Heart left ventricle (tissue), 13 donors: ENCODE data around the gene GSK3B.

Experiments used
- CTCF ChIP-seq, 12 donors: fragments of 200-600 bp; sonication (generic) in 4 of 12; IDR thresholded peaks; one replicate each; pipeline versions ENCODE4 v1.5.0 to v1.8.0; 2018 to 2022; ENCODE audit warnings: antibody characterized with exemption in 12 of 12, mild to moderate bottlenecking in 5 of 12
- POLR2A ChIP-seq, 2 donors: fragments of 450-650 bp; IDR thresholded peaks; one replicate each; pipeline ENCODE4 v1.6.1; 2017; ENCODE audit warnings: antibody characterized with exemption in 2 of 2, mild to moderate bottlenecking in 2 of 2, moderate library complexity in 2 of 2
- donor health status: ischemic (EF 13 %, LVEDD 7.1; RV severe dilation, severe dysfunction).
- donor health status: DM: no; HTN: yes; CAD: no.
- donor health status: DM: no; HTN: no; CAD: no.
- donor health status: ischemic (EF 25% LVEDD 6.9; RV normal size, moderate dysfunction).
- donor health status: ischemic (EF 25% LVEDD 5.7; RV mildly dilated, moderate dysfunction).
- donor health status: ischemic (EF 35%, LVEDD 5.7; RV mildly dilated, moderate dysfunction).
- donor health status: nonischemic (EF 11% LVEDD 7.7; RV severe dilation, severe dysfunction).
- donor health status: DM: yes; HTN: yes; CAD: no.
- donor health status: PGD.
- donor health status: ischemic (EF 29% LVEDD 5.4; RV normal size, mild dysfunction).
- donor health status: nonischemic (EF 23%, LVEDD 6.1; RV moderate dilation, normal function).

DNA sequence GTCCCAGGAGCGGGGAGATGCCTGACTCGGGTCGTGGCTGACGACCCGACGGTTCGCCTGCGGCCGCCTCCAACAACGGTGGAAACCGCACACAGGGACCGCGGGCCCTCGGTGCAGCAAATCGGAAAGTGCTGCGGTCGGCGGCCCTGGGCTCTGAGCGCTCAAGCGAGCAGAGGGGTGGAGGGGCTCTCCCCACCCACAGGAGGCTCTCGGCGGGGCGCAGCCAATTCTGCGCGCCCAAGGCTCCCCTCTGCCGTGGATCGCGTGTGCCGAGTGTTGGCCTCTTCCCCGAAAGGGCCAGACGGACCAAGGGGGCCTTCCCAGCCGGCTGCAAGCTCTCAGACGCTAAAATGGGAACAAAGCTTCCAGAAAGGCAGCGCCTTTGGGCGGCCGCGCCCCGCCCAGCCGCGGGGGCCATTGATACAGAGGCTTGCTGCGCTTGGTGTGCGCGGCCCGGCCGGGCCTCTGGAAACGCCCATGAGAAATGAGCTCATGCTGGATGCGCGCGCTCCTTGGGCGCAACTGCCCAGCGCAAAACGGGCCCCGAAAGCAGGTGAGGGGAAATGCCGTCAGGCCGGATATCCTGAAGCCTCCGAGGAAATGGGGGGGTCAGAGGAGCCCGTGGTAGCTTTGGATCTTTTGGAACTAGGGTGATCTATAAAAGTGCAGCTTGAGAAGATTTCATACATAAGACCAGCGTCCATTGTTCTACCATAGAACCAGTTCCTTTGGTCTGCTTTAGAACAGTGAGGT is 1.2 kb upstream of the GSK3B start:
- no peak for TF ChIP-seq CTCF (IDR thresholded peaks at IDR 0.05)
- TF ChIP-seq POLR2A (IDR thresholded peaks at IDR 0.05): peak; percentile 64 to 90
